Heart right ventricle (tissue), 16 donors: Measurements from ENCODE around the gene PARP11. TPM values are rescaled to one million over a fixed set of nuclear protein-coding genes. Genes with fewer than 3 reads are reported as not detected.

Experiments used
- ATAC-seq, 8 donors: fragments of 200-7000 bp; cut with Tn5 transposase; one replicate each; pipeline ENCODE4 v1.9.1; 2020; ENCODE audit warnings: mild to moderate bottlenecking in 8 of 8, moderate library complexity in 8 of 8, moderate number of reproducible peaks in 1 of 8
- DNase-seq, 2 donors: peaks; one replicate each; pipeline ENCODE4 v3.0.0-alpha.2; 2020
- H3K27ac ChIP-seq, 10 donors: fragments of 200-600 bp; sonication (generic) in 2 of 10; one replicate each; pipeline versions ENCODE4 v1.5.0 to v1.8.0; 2020 to 2022; ENCODE audit warnings: mild to moderate bottlenecking in 3 of 10
- H3K27me3 ChIP-seq, 7 donors: fragments of 200-600 bp; one replicate each; pipeline ENCODE4 v1.8.0; 2021 to 2022; ENCODE audit warnings: mild to moderate bottlenecking in 2 of 7
- H3K36me3 ChIP-seq, 9 donors: fragments of 200-600 bp; sonication (generic) in 1 of 9; one replicate each; pipeline versions ENCODE4 v1.5.0 to v1.8.0; 2020 to 2022; ENCODE audit warnings: mild to moderate bottlenecking in 2 of 9
- H3K4me1 ChIP-seq, 9 donors: fragments of 200-600 bp; sonication (generic) in 1 of 9; one replicate each; pipeline versions ENCODE4 v1.5.0 to v1.8.0; 2020 to 2022; ENCODE audit warnings: mild to moderate bottlenecking in 4 of 9
- H3K4me3 ChIP-seq, 10 donors: fragments of 200-600 bp; sonication (generic) in 2 of 10; one replicate each; pipeline versions ENCODE4 v1.5.0 to v1.8.0; 2020 to 2022; ENCODE audit warnings: mild to moderate bottlenecking in 7 of 10, moderate library complexity in 2 of 10
- H3K9me3 ChIP-seq, 11 donors: fragments of 200-600 bp in 10 of 11; sonication (generic) in 2 of 11; one replicate each; pipeline versions ENCODE4 v1.5.0 to v1.8.0; 2013 to 2022; ENCODE audit warnings: mild to moderate bottlenecking in 2 of 11, control low read depth in 1 of 11, moderate library complexity in 1 of 11
- CTCF ChIP-seq, 9 donors: fragments of 200-600 bp; sonication (generic) in 2 of 9; IDR thresholded peaks; one replicate each; pipeline versions ENCODE4 v1.5.0 to v1.8.0; 2021 to 2022; ENCODE audit warnings: antibody characterized with exemption in 9 of 9, mild to moderate bottlenecking in 5 of 9, moderate library complexity in 1 of 9
- WGBS, 2 donors: extraction: QIAGEN DNeasy Blood & Tissue Kit; methylation state at CpG; one replicate each; pipeline ENCODE4 v1.1.7; 2013; ENCODE audit warnings: inconsistent platforms in 1 of 2; 5-methylcytosine and 5-hydroxymethylcytosine counted together
- intact Hi-C, 10 donors: fragments of 100-400 bp; cut with DNase I; formaldehyde crosslinking; loops; one replicate each; pipeline versions ENCODE4 v1.11.1 to v1.14.2; 2022
- polyA plus RNA-seq, 2 donors: library from polyadenylated mRNA; stranded (reverse); fragments of 200-250 nt; gene quantifications; one replicate each; pipeline ENCODE4 v1.2.3, GENCODE V29; 2013
- total RNA-seq, 10 donors: library from RNA; stranded (reverse); fragmentation: NEBNext Ultra II Directional in 3 of 10; extraction: Animal tissue kit (Norgen Biotek cat#: 25700) in 3 of 10; gene quantifications; one replicate each; pipeline versions ENCODE4 v1.2.1 to v1.2.4, GENCODE V29; 2021 to 2023
- donor health status: Arrhythmogenic right ventricular cardiomyopathy.
- donor health status: ischemic (EF 13 %, LVEDD 7.1; RV severe dilation, severe dysfunction).
- donor health status: healthy with polysubstance abuse.
- donor health status: DM: no; HTN: yes; CAD: no.
- donor health status: DM: no; HTN: no; CAD: no.
- donor health status: ischemic (EF 25% LVEDD 6.9; RV normal size, moderate dysfunction).
- donor health status: ischemic (EF 25% LVEDD 5.7; RV mildly dilated, moderate dysfunction).
- donor health status: healthy.
- donor health status: DM: yes; HTN: yes; CAD: no.
- donor health status: Ischemic cardiomyopathy.
- donor health status: ischemic (EF 35%, LVEDD 5.7; RV mildly dilated, moderate dysfunction).
- donor health status: nonischemic (EF 11% LVEDD 7.7; RV severe dilation, severe dysfunction).
- donor health status: DM: yes; HTN: yes; CAD: no.
- donor health status: PGD.
- donor health status: ischemic (EF 29% LVEDD 5.4; RV normal size, mild dysfunction).
- donor health status: nonischemic (EF 23%, LVEDD 6.1; RV moderate dilation, normal function).

Gene PARP11
- total and polyA plus RNA-seq, 12 donors, result 1.5 to 7.5 (median 5.0) TPM

- Histone ChIP-seq H3K4me1 (peaks cover 0 to 34% (median 0%) of the 10 kb centered on the region in 9 donors), H3K27ac (peak overlapping the region in 1 of 10 donors; percentile 89), H3K9me3 (peaks cover 0 to 5% (median 0%) of the 10 kb centered on the region in 11 donors), H3K27me3 (peaks cover 0 to 49% (median 13%) of the 10 kb centered on the region in 7 donors), H3K4me3 (no peak overlapping the region), H3K36me3 (no peaks in the 10 kb centered on the region)
- WGBS, 2 donors, result 76 to 84% methylated on average over 3 of the region's 3 CpGs
- no peak for TF ChIP-seq CTCF (IDR thresholded peaks at IDR 0.05)
- DNase-seq (no peak), ATAC-seq (no peak)
- intact Hi-C loops, result no loop called here
Observed at GRCh38 chr12:3898756-3899155, 25.6 kb upstream of the PARP11 start.

- H3K27me3 ChIP-seq, result peaks cover 0 to 45% (median 13%) of the 10 kb centered on the region in 7 donors
- no peak for ATAC-seq
Observed at GRCh38 chr12:3897371-3897971, 24.3 kb upstream of the PARP11 start.

GRCh38 chr12:3896801-3897351, 23.7 kb upstream of the PARP11 start:
- H3K4me1 ChIP-seq, result peaks cover 0 to 34% (median 0%) of the 10 kb centered on the region in 9 donors
- 53 to 67% methylated on average over 2 of the region's 2 CpGs for WGBS, 2 donors
- intact Hi-C loops, result no loop called here
- ATAC-seq, result peak in 7 of 8 donors; percentile 41 to 82 (median 70)
- no peaks in the 10 kb centered on the region for H3K36me3 ChIP-seq
- H3K4me3 ChIP-seq, result no peak overlapping the region
- TF ChIP-seq CTCF (IDR thresholded peaks at IDR 0.05), result no peak
- H3K27me3 ChIP-seq, result peaks cover 0 to 39% (median 13%) of the 10 kb centered on the region in 7 donors
- H3K9me3 ChIP-seq, result no peaks in the 10 kb centered on the region
- peak in 1 of 2 donors; percentile 14 for DNase-seq
- H3K27ac ChIP-seq, result peak overlapping the region in 2 of 10 donors; percentile 39 to 89

More at GRCh38 chr12:3897371-3897971, 24.3 kb upstream of the PARP11 start:
- peaks cover 0 to under 1% (median 0%) of the 10 kb centered on the region in 11 donors for H3K9me3 ChIP-seq
- WGBS, 2 donors, result 82 to 84% methylated on average over 7 of the region's 7 CpGs
- H3K4me1 ChIP-seq, result peaks cover 0 to 34% (median 0%) of the 10 kb centered on the region in 9 donors
- H3K4me3 ChIP-seq, result no peak overlapping the region
- H3K27ac ChIP-seq, result peak overlapping the region in 3 of 10 donors; percentile 22 to 89 (median 28)
- no peak for TF ChIP-seq CTCF (IDR thresholded peaks at IDR 0.05)
- no peaks in the 10 kb centered on the region for H3K36me3 ChIP-seq
- intact Hi-C loops, result no loop called here
- DNase-seq, result no peak

- Histone ChIP-seq H3K27ac (peak overlapping the region in 2 of 10 donors; percentile 39 to 89), H3K27me3 (peaks cover 0 to 36% (median 13%) of the 10 kb centered on the region in 7 donors), H3K36me3 (no peaks in the 10 kb centered on the region), H3K4me1 (peaks cover 0 to 34% (median 0%) of the 10 kb centered on the region in 9 donors), H3K4me3 (no peak overlapping the region), H3K9me3 (no peaks in the 10 kb centered on the region)
- no peak for TF ChIP-seq CTCF (IDR thresholded peaks at IDR 0.05)
- ATAC-seq, result no peak
- no peak for DNase-seq
- WGBS, 2 donors, result 63 to 68% methylated on average over 2 of the region's 2 CpGs
- intact Hi-C loops, result no loop called here
Observed at GRCh38 chr12:3896356-3896755, 23.2 kb upstream of the PARP11 start.
